GM19438 (cell line): ENCODE data around the gene APBA1.

Experiments
- ATAC-seq: cut with Tn5 transposase; IDR thresholded peaks from one replicate; pipeline ENCODE4 v1.9.1; 2021; ENCODE audit warnings: low read depth; ENCODE audit not compliant: unreplicated experiment

APBA1 gene

GRCh38 chr9:69671879-69672595, at the start of gene APBA1:
Gene APBA1, minus strand, starts transcription at chr9:69672371.
- ATAC-seq, result peak; percentile 46

- no peak for ATAC-seq
Measured at GRCh38 chr9:69719983-69720382, 47.8 kb upstream of the APBA1 start.

GRCh38 chr9:69719367-69719766, 47.2 kb upstream of the APBA1 start:
- ATAC-seq, result no peak

GRCh38 chr9:69718218-69718617, 46.0 kb upstream of the APBA1 start:
- no peak for ATAC-seq

GRCh38 chr9:69715825-69716224, 43.7 kb upstream of the APBA1 start:
- ATAC-seq, result no peak

- no peak for ATAC-seq
Measured at GRCh38 chr9:69715096-69715495, 42.9 kb upstream of the APBA1 start.

GRCh38 chr9:69697475-69697874, 25.3 kb upstream of the APBA1 start:
- ATAC-seq, result no peak

- no peak for ATAC-seq
Measured at GRCh38 chr9:69696802-69697201, 24.6 kb upstream of the APBA1 start.

GRCh38 chr9:69689991-69690538, 17.9 kb upstream of the APBA1 start:
- no peak for ATAC-seq

- no peak for ATAC-seq
Measured at GRCh38 chr9:69683927-69684326, 11.8 kb upstream of the APBA1 start.

- ATAC-seq, result no peak
Measured at GRCh38 chr9:69678843-69679538, 6.8 kb upstream of the APBA1 start.

GRCh38 chr9:69677931-69678330, 5.8 kb upstream of the APBA1 start:
- ATAC-seq, result no peak

- no peak for ATAC-seq
Measured at GRCh38 chr9:69675563-69675962, 3.4 kb upstream of the APBA1 start.

GRCh38 chr9:69674716-69675438, 2.7 kb upstream of the APBA1 start:
- no peak for ATAC-seq

- no peak for ATAC-seq
Measured at GRCh38 chr9:69674112-69674685, 2.0 kb upstream of the APBA1 start.

GRCh38 chr9:69673311-69673640, 1.1 kb upstream of the APBA1 start:
- peak; percentile 39 for ATAC-seq

- peak; percentile 92 for ATAC-seq
Measured at GRCh38 chr9:69672596-69673310, 582 bp upstream of the APBA1 start.

GRCh38 chr9:69671311-69671878, 776 bp downstream of the APBA1 start:
- no peak for ATAC-seq

- ATAC-seq, result no peak
Measured at GRCh38 chr9:69667306-69667705, 4.9 kb downstream of the APBA1 start.

- ATAC-seq, result no peak
Measured at GRCh38 chr9:69660304-69660703, 11.9 kb downstream of the APBA1 start.
